ENCODE measurements around the gene TBC1D2B. TPM values are rescaled to one million over a fixed set of nuclear protein-coding genes. Genes with fewer than 3 reads are reported as not detected.

TBC1D2B gene
- total RNA-seq, 1 experiment from 2014 or later, result 17.6 TPM

DNA sequence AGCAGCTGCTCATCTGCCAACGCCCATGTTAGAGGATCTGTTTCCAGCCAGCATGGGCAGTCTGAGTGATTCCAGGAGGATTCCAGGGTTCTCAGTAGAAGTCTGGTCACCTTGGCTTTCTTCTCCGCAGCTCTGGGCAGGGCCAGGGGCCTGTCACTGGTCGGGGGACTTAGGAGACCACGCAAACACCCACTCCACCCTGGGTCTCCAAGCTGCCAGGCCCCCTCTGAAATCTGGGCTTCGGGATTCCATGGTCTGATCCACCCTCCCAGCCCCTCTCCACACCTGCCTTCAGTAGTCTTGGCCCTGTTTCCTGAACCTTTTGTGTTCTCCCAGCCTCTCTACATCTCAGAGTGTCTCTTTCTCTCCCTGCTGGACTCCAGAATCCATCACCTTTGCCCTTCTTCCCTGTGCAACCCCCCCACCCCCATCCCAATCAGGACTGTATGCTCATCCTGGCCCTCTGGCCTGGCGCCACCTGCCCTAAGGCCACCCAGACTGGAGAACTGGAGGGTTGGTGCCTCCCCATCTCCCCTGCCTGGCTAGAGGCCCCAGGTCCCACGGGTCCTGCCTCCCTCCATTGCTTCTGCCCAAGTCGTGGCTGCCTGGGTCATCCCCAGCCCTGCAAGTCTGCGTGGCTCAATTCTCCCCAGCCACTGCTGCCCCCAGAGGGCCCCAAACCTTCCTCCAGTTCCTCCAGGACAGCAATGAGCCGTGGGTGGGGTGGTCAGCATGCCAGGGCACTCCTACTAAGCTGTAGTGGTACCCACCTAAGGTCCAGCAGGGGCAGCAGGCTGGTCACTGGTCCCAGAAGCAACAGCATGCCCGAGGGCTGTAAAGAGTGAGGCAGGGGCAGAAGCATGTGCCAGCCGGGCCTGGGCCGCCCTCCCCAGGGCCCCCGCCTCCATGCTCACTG, 102.8 kb downstream of the TBC1D2B start:
- no peak for DNase-seq
- no peaks in the 10 kb centered on the region for H3K4me1 Mint-ChIP-seq
- H3K14ac ChIP-seq (ENCODE audit: insufficient read depth, low read length), result no peak overlapping the region; the same call in 1 of the 2 replicates
- H3K79me2 ChIP-seq (ENCODE audit: insufficient read depth, low read length), result no peaks in the 10 kb centered on the region
- H3K4me2 ChIP-seq (ENCODE audit: insufficient read depth, insufficient read length, low read length), result no peak overlapping the region
- H3K23me2 ChIP-seq (ENCODE audit: insufficient read length, low read depth, low read length, poor library complexity, severe bottlenecking), result no peaks in the 10 kb centered on the region
- WGBS (ENCODE audit: extremely low coverage, insufficient read length, low lambda C conversion rate), result no CpG with 5 or more reads among the region's 14 CpGs
- no peak overlapping the region for H3K18ac ChIP-seq (ENCODE audit: insufficient read length, low read depth, low read length)
- no peak overlapping the region for H3K56ac ChIP-seq (ENCODE audit: insufficient read length, low read depth, low read length)
- no peak overlapping the region for H3K4ac ChIP-seq (ENCODE audit: low read depth, low read length)
- H4K91ac ChIP-seq (ENCODE audit: insufficient read length, low read depth, low read length), result no peak overlapping the region
- no peaks in the 10 kb centered on the region; the same call in 1 of the 2 replicates for H3K27me3 Mint-ChIP-seq (ENCODE audit: low read depth)
- no peak overlapping the region for H4K8ac ChIP-seq (replicated peaks; ENCODE audit: insufficient read length, low read depth, low read length)
- no peaks in the 10 kb centered on the region for H3K9me3 ChIP-seq (ENCODE audit: control insufficient read depth, low read depth, low read length)
- H2AFZ ChIP-seq (ENCODE audit: low read length), result no peak overlapping the region
- H2BK20ac ChIP-seq (ENCODE audit: low read depth, low read length, poor library complexity, severe bottlenecking), result no peak overlapping the region
- no peak overlapping the region for H3T11ph ChIP-seq (ENCODE audit: low read length)
- H4K5ac ChIP-seq (ENCODE audit: insufficient read length, low read depth, low read length), result no peak overlapping the region
- H2BK12ac ChIP-seq (ENCODE audit: insufficient read length, low read depth, low read length), result no peak overlapping the region
- H3K27me3 ChIP-seq (ENCODE audit: insufficient read depth, low read length), result no peaks in the 10 kb centered on the region
- H3K27ac ChIP-seq (ENCODE audit: insufficient read length, low read depth, low read length), result no peak overlapping the region
- no peaks in the 10 kb centered on the region for H4K20me1 ChIP-seq (ENCODE audit: control insufficient read depth, insufficient read depth, insufficient read length)
- H2BK5ac ChIP-seq (ENCODE audit: insufficient read length, low read length), result no peak overlapping the region
- H2BK15ac ChIP-seq (ENCODE audit: low read depth, low read length), result no peak overlapping the region
- no peak overlapping the region for H2BK120ac ChIP-seq (ENCODE audit: low read depth, low read length, poor library complexity, severe bottlenecking)
- H3K79me1 ChIP-seq (ENCODE audit: insufficient read depth, low read depth, low read length, poor library complexity, severe bottlenecking), result no peaks in the 10 kb centered on the region
- no peak overlapping the region for H3K23ac ChIP-seq (ENCODE audit: insufficient read length, low read depth, low read length)
- no peak overlapping the region for H3K4me3 Mint-ChIP-seq
- TF ChIP-seq, protein P1, sequence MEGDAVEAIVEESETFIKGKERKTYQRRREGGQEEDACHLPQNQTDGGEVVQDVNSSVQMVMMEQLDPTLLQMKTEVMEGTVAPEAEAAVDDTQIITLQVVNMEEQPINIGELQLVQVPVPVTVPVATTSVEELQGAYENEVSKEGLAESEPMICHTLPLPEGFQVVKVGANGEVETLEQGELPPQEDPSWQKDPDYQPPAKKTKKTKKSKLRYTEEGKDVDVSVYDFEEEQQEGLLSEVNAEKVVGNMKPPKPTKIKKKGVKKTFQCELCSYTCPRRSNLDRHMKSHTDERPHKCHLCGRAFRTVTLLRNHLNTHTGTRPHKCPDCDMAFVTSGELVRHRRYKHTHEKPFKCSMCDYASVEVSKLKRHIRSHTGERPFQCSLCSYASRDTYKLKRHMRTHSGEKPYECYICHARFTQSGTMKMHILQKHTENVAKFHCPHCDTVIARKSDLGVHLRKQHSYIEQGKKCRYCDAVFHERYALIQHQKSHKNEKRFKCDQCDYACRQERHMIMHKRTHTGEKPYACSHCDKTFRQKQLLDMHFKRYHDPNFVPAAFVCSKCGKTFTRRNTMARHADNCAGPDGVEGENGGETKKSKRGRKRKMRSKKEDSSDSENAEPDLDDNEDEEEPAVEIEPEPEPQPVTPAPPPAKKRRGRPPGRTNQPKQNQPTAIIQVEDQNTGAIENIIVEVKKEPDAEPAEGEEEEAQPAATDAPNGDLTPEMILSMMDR (conservative IDR thresholded peaks at IDR 0.05), result no peak
- no peak overlapping the region for H3K9ac ChIP-seq (ENCODE audit: extremely low read depth, insufficient read length, low read length)
- H3K27ac Mint-ChIP-seq, result no peak overlapping the region
- no peaks in the 10 kb centered on the region for H3K4me1 ChIP-seq (ENCODE audit: insufficient read depth, low read length)
- no peak overlapping the region for H2AK5ac ChIP-seq (ENCODE audit: insufficient read length, low read length)
- no peaks in the 10 kb centered on the region for H3K36me3 Mint-ChIP-seq (ENCODE audit: insufficient read depth in 1 of 3, low read depth in 3 of 3)
- no peaks in the 10 kb centered on the region for H3K9me3 Mint-ChIP-seq

All from H9 (cell line).